H1 (cell line): ENCODE results near the gene MICALL2. TPM values are rescaled to one million over a fixed set of nuclear protein-coding genes. Genes with fewer than 3 reads are reported as not detected.

ENCODE experiments used
- CTCF ChIA-PET: fragments of 300-600 bp; sonication (Branson Sonifier 250); formaldehyde crosslinking; loops from one replicate; lab custom pipeline; 2021; ENCODE audit not compliant: partially characterized antibody; lab: Charles Lee
- POLR2A ChIA-PET: fragments of 300-600 bp; sonication (Branson Sonifier 250); formaldehyde crosslinking; loops from one replicate; lab custom pipeline; 2021; ENCODE audit warnings: inconsistent platforms; ENCODE audit not compliant: partially characterized antibody; lab: Charles Lee
- DNase-seq, 2 experiments: peaks; one replicate each; pipeline versions ENCODE4 v3.0.0 to v3.0.0-alpha.2; 2010 to 2022; ENCODE audit warnings: low spot score in 2 of 2, low read depth in 1 of 2, mixed read lengths in 1 of 2
- FAIRE-seq: peaks from 2 replicates; lab custom pipeline; 2011; peaks lifted over from hg19 to GRCh38; lab: Jason Lieb, UNC
- H2AFZ ChIP-seq: 2 replicates; pipeline ENCODE4 v1.8.1; 2012; ENCODE audit warnings: low read length, inconsistent platforms
- H2AK5ac ChIP-seq: 2 replicates; pipeline ENCODE4 v1.6.1; 2013; ENCODE audit warnings: low read depth, low read length
- H2BK120ac ChIP-seq: replicated peaks from 2 replicates; pipeline ENCODE3; 2013; ENCODE audit warnings: low read depth, low read length, inconsistent platforms
- H2BK12ac ChIP-seq: 2 replicates; pipeline ENCODE4 v1.6.1; 2013; ENCODE audit warnings: low read depth, low read length
- H2BK15ac ChIP-seq: 2 replicates; pipeline ENCODE4 v1.6.1; 2013; ENCODE audit warnings: low read length
- H2BK20ac ChIP-seq: 2 replicates; pipeline ENCODE4 v1.6.1; 2013; ENCODE audit warnings: low read length
- H2BK5ac ChIP-seq: 2 replicates; pipeline ENCODE4 v1.6.1; 2013; ENCODE audit warnings: low read depth, low read length
- H3K14ac ChIP-seq: 2 replicates; pipeline ENCODE4 v1.6.1; 2013; ENCODE audit warnings: inconsistent platforms; ENCODE audit not compliant: insufficient read length
- H3K18ac ChIP-seq: 2 replicates; pipeline ENCODE4 v1.6.1; 2013; ENCODE audit warnings: low read length; ENCODE audit errors: extremely low read depth
- H3K23ac ChIP-seq: 2 replicates; pipeline ENCODE4 v1.6.1; 2013; ENCODE audit warnings: inconsistent platforms; ENCODE audit not compliant: insufficient read length
- H3K23me2 ChIP-seq: 2 replicates; pipeline ENCODE4 v1.6.1; 2013; ENCODE audit warnings: low read depth, low read length
- H3K27ac ChIP-seq: 2 replicates; pipeline ENCODE4 v1.6.1; 2011; ENCODE audit warnings: low read depth, low read length, inconsistent platforms
- H3K27me3 ChIP-seq, 4 experiments: replicated peaks in 1 of 4; 1 replicate in 1 of 4; 2 replicates in 3 of 4; pipeline versions ENCODE4 v1.6.1 to v1.8.1; 2011 to 2013; ENCODE audit warnings: low read length in 3 of 4, mild to moderate bottlenecking in 3 of 4, inconsistent platforms in 2 of 4, mixed read lengths in 2 of 4, moderate library complexity in 1 of 4; ENCODE audit not compliant: control insufficient read depth in 3 of 4, insufficient read depth in 3 of 4; ENCODE audit errors: extremely low read depth in 1 of 4
- H3K36me3 ChIP-seq, 4 experiments: 2 replicates each; pipeline versions ENCODE4 v1.6.1 to v1.8.1; 2011 to 2013; ENCODE audit warnings: mild to moderate bottlenecking in 4 of 4, low read length in 3 of 4, moderate library complexity in 2 of 4, control low read depth in 1 of 4, inconsistent platforms in 1 of 4; ENCODE audit not compliant: insufficient read depth in 4 of 4, control insufficient read depth in 2 of 4
- H3K4ac ChIP-seq: replicated peaks from 2 replicates; pipeline ENCODE3; 2013; ENCODE audit warnings: low read length, low read depth, mixed read lengths, inconsistent platforms; ENCODE audit not compliant: insufficient read length
- H3K4me1 ChIP-seq, 4 experiments: replicated peaks in 1 of 4; 1 replicate in 1 of 4; 2 replicates in 3 of 4; pipeline versions ENCODE4 v1.6.1 to v1.8.1; 2011 to 2013; ENCODE audit warnings: low read length in 3 of 4, inconsistent platforms in 2 of 4, mixed read lengths in 1 of 4; ENCODE audit not compliant: insufficient read depth in 4 of 4, control insufficient read depth in 3 of 4
- H3K4me2 ChIP-seq, 2 experiments: 2 replicates each; pipeline versions ENCODE4 v1.6.1 to v1.8.1; 2011 to 2013; ENCODE audit warnings: low read depth in 2 of 2, low read length in 2 of 2, control low read depth in 1 of 2, inconsistent platforms in 1 of 2, mild to moderate bottlenecking in 1 of 2; ENCODE audit not compliant: insufficient read depth in 1 of 2
- H3K4me3 ChIP-seq, 4 experiments: fragments of 200-600, 300-600 bp in 1 of 4; sonication (generic), shearing (Covaris generic), sonication (Bioruptor Twin) in 1 of 4; 2 replicates each; pipeline versions ENCODE4 v1.5.1 to v1.8.1; 2011 to 2016; ENCODE audit warnings: low read length in 4 of 4, low read depth in 3 of 4, control low read depth in 2 of 4, inconsistent platforms in 2 of 4, mild to moderate bottlenecking in 2 of 4, mixed read lengths in 1 of 4, moderate library complexity in 1 of 4; ENCODE audit not compliant: insufficient read depth in 2 of 4; ENCODE audit errors: extremely low read depth in 1 of 4
- H3K56ac ChIP-seq: replicated peaks from 2 replicates; pipeline ENCODE3; 2013; ENCODE audit warnings: low read depth, mild to moderate bottlenecking, mixed read lengths, low read length, inconsistent platforms; ENCODE audit not compliant: insufficient read length
- H3K79me1 ChIP-seq: 2 replicates; pipeline ENCODE4 v1.6.1; 2013; ENCODE audit warnings: low read depth, low read length, control low read depth
- H3K79me2 ChIP-seq, 2 experiments: 2 replicates each; pipeline versions ENCODE4 v1.6.1 to v1.8.1; 2012 to 2013; ENCODE audit warnings: low read length in 2 of 2, mild to moderate bottlenecking in 2 of 2, inconsistent platforms in 1 of 2; ENCODE audit not compliant: insufficient read depth in 2 of 2, control insufficient read depth in 1 of 2
- H3K9ac ChIP-seq, 4 experiments: replicated peaks in 1 of 4; 1 replicate in 1 of 4; 2 replicates in 3 of 4; pipeline versions ENCODE4 v1.6.1 to v1.8.1; 2011 to 2013; ENCODE audit warnings: low read depth in 3 of 4, low read length in 3 of 4, control low read depth in 2 of 4, mild to moderate bottlenecking in 2 of 4, moderate library complexity in 2 of 4, inconsistent platforms in 1 of 4; ENCODE audit errors: extremely low read depth in 1 of 4
- H3K9me3 ChIP-seq, 2 experiments: 2 replicates each; pipeline versions ENCODE4 v1.6.1 to v1.8.1; 2012 to 2013; ENCODE audit warnings: mild to moderate bottlenecking in 2 of 2, moderate library complexity in 2 of 2, control low read depth in 1 of 2, inconsistent platforms in 1 of 2, low read depth in 1 of 2, low read length in 1 of 2, mixed read lengths in 1 of 2; ENCODE audit not compliant: insufficient read depth in 2 of 2
- H4K20me1 ChIP-seq, 2 experiments: replicated peaks in 1 of 2; 2 replicates each; pipeline versions ENCODE3 to v1.8.1; 2011 to 2013; ENCODE audit warnings: inconsistent platforms in 2 of 2, low read length in 2 of 2, mild to moderate bottlenecking in 1 of 2; ENCODE audit not compliant: insufficient read depth in 2 of 2, control insufficient read depth in 1 of 2
- H4K5ac ChIP-seq: 2 replicates; pipeline ENCODE4 v1.6.1; 2013; ENCODE audit warnings: low read length, low read depth, mixed read lengths, inconsistent platforms; ENCODE audit not compliant: insufficient read length
- H4K8ac ChIP-seq: 2 replicates; pipeline ENCODE4 v1.8.0; 2013; ENCODE audit warnings: mild to moderate bottlenecking, moderate library complexity, low read length, inconsistent platforms; ENCODE audit not compliant: insufficient read depth; ENCODE audit errors: extremely low read depth
- H4K91ac ChIP-seq: replicated peaks from 2 replicates; pipeline ENCODE3; 2013; ENCODE audit warnings: low read length, mixed read lengths, inconsistent platforms; ENCODE audit not compliant: insufficient read length
- ASH2L ChIP-seq: fragments of 200-600, 300-600 bp; sonication (generic); IDR thresholded peaks from one replicate; pipeline ENCODE4 v1.7.1; 2017; ENCODE audit warnings: low read length
- BRCA1 ChIP-seq: IDR thresholded peaks from 2 replicates; pipeline ENCODE4 v1.6.1; 2012; ENCODE audit warnings: low read depth, low read length, improper control_type of control experiment
- CBX8 ChIP-seq: fragments of 300-800, 300-1000 bp; sonication (generic); IDR thresholded peaks from 2 replicates; pipeline ENCODE4 v1.7.1; 2016; ENCODE audit warnings: low read depth, low read length, borderline replicate concordance
- EZH2 ChIP-seq: fragments of 200-600 bp; sonication (generic); IDR thresholded peaks from 2 replicates; pipeline ENCODE4 v1.7.1; 2012; ENCODE audit warnings: low read depth, mild to moderate bottlenecking, moderate library complexity, low read length, inconsistent platforms; ENCODE audit not compliant: severe bottlenecking
- HDAC2 ChIP-seq, 2 experiments: fragments of 300-600 bp in 1 of 2; sonication (generic) in 1 of 2; IDR thresholded peaks; 2 replicates each; pipeline ENCODE4 v1.6.1; 2011 to 2012; ENCODE audit warnings: low read depth in 2 of 2, low read length in 2 of 2, mild to moderate bottlenecking in 2 of 2, moderate library complexity in 2 of 2, borderline replicate concordance in 1 of 2, inconsistent platforms in 1 of 2
- MAFK ChIP-seq: IDR thresholded peaks from 2 replicates; pipeline ENCODE4 v1.6.1; 2012; ENCODE audit warnings: low read depth, mild to moderate bottlenecking, improper control_type of control experiment, low read length
- PHF8 ChIP-seq: fragments of 200-600 bp; sonication (generic); conservative IDR thresholded peaks from 2 replicates; pipeline ENCODE4 v1.7.1; 2012; ENCODE audit warnings: low read depth, mild to moderate bottlenecking, inconsistent platforms, low read length, moderate library complexity
- SP1 ChIP-seq: IDR thresholded peaks from 2 replicates; pipeline ENCODE4 v1.6.1; 2011; ENCODE audit warnings: low read depth, low read length
- SP2 ChIP-seq: IDR thresholded peaks from 2 replicates; pipeline ENCODE4 v1.6.1; 2012; ENCODE audit warnings: mild to moderate bottlenecking, low read length, inconsistent platforms
- SP4 ChIP-seq: IDR thresholded peaks from 2 replicates; pipeline ENCODE4 v1.6.1; 2012; ENCODE audit warnings: low read length, inconsistent platforms
- SRF ChIP-seq: IDR thresholded peaks from 2 replicates; pipeline ENCODE4 v1.6.1; 2011; ENCODE audit warnings: mild to moderate bottlenecking, low read depth, low read length, moderate library complexity
- SUZ12 ChIP-seq: fragments of 200-600 bp; sonication (generic); IDR thresholded peaks from 2 replicates; pipeline ENCODE4 v1.6.1; 2012; ENCODE audit warnings: mild to moderate bottlenecking, inconsistent platforms, low read length, moderate library complexity, mixed read lengths
- TCF12 ChIP-seq: IDR thresholded peaks from 2 replicates; pipeline ENCODE4 v1.6.1; 2011; ENCODE audit warnings: low read depth, mild to moderate bottlenecking, low read length
- WGBS, 2 experiments: shearing (Covaris generic) in 1 of 2; methylation state at CpG; one replicate each; pipeline versions ENCODE4 v1.1.6 to v1.1.7; 2013 to 2015; ENCODE audit warnings: low lambda C conversion rate in 2 of 2, mixed read lengths in 2 of 2, inconsistent platforms in 1 of 2, low coverage in 1 of 2, missing lambda C conversion rate in 1 of 2; ENCODE audit not compliant: insufficient replicate concordance in 2 of 2, insufficient coverage in 1 of 2, insufficient read length in 1 of 2; ENCODE audit errors: extremely low coverage in 1 of 2, missing lambda C conversion rate in 1 of 2; 5-methylcytosine and 5-hydroxymethylcytosine counted together
- polyA plus RNA-seq, 7 experiments: library from polyadenylated mRNA; depleted of rRNA in 3 of 7; stranded (reverse) in 5 of 7; unstranded in 2 of 7; fragments of >200 nt in 5 of 7; fragments of 200-250 nt in 2 of 7; gene quantifications; 1 replicate in 5 of 7; 2 replicates in 1 of 7; 4 replicates in 1 of 7; pipeline versions ENCODE4 v1.2.1 to v1.2.3, GENCODE V29; 2011 to 2013; ENCODE audit warnings: missing spikeins in 2 of 7, mixed read lengths in 2 of 7
- total RNA-seq: library from RNA; stranded (reverse); fragmentation: NEBNext Ultra II Directional; extraction: Animal tissue kit (Norgen Biotek cat#: 25700); gene quantifications from 2 replicates; pipeline ENCODE4 v1.2.1, GENCODE V29; 2021
- TF ChIP-seq, protein P1 (sequence below): IDR thresholded peaks from 2 replicates; pipeline ENCODE4 v1.6.1; 2011; ENCODE audit warnings: low read depth, mild to moderate bottlenecking, low read length; ENCODE audit not compliant: insufficient read depth

MICALL2 gene
- total and polyA plus RNA-seq, 2 of the 8 experiments (the other 6 are each of a cell fraction or from before 2014, with no cell fraction given) = 5.3 to 8.5 TPM

GRCh38 chr7:1459512-1459892 is 232 bp upstream of the MICALL2 start:
- no peak overlapping the region for H3K23ac ChIP-seq
- no peaks in the 10 kb centered on the region for H3K27me3 ChIP-seq
- no peak overlapping the region for H4K5ac ChIP-seq
- H3K9ac ChIP-seq = 0 out of 7 replicates have a peak overlapping the region, but pooled peaks of 1 of the 4 experiments have one; percentile 23
- no peak overlapping the region for H2AFZ ChIP-seq
- H3K18ac ChIP-seq = no peak overlapping the region
- peak overlapping the region in 2 of 4 experiments; percentile 72 to 77; a peak in 5 of 8 replicates for H3K4me3 ChIP-seq
- no peak overlapping the region for H2BK5ac ChIP-seq
- H3K36me3 ChIP-seq = no peaks in the 10 kb centered on the region
- peaks cover 0 to 24% (median 14%) of the 10 kb centered on the region in 4 experiments; a peak in 6 of 7 replicates for H3K4me1 ChIP-seq
- H4K91ac ChIP-seq = no peak overlapping the region
- no peak overlapping the region for H2BK20ac ChIP-seq
- H2BK12ac ChIP-seq = no peak overlapping the region
- DNase-seq (peak; percentile 94 to 99), FAIRE-seq (no peak)
- no peak overlapping the region for H2BK120ac ChIP-seq
- no peak overlapping the region for H3K4ac ChIP-seq
- H3K23me2 ChIP-seq = peaks cover 10% of the 10 kb centered on the region; the same call in 1 of the 2 replicates
- CTCF ChIA-PET = no interaction called here
- WGBS, 2 experiments = no CpG with 5 or more reads among the region's 35 CpGs
- H3K56ac ChIP-seq = no peak overlapping the region
- H2BK15ac ChIP-seq = no peak overlapping the region
- peak overlapping the region in 1 of 2 experiments; percentile 85; a peak in 1 of 4 replicates for H3K4me2 ChIP-seq
- peaks cover 0 to 2% of the 10 kb centered on the region in 2 experiments for H4K20me1 ChIP-seq
- H3K14ac ChIP-seq = no peak overlapping the region
- H3K79me2 ChIP-seq = no peaks in the 10 kb centered on the region
- H4K8ac ChIP-seq = no peak overlapping the region
- POLR2A ChIA-PET = no interaction called here
- H2AK5ac ChIP-seq = no peak overlapping the region
- H3K79me1 ChIP-seq = no peaks in the 10 kb centered on the region
- H3K9me3 ChIP-seq = no peaks in the 10 kb centered on the region
- no peak overlapping the region for H3K27ac ChIP-seq
- TF ChIP-seq BRCA1 = no peak
- TF ChIP-seq, protein P1, sequence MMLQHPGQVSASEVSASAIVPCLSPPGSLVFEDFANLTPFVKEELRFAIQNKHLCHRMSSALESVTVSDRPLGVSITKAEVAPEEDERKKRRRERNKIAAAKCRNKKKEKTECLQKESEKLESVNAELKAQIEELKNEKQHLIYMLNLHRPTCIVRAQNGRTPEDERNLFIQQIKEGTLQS = no peak
- TF ChIP-seq ASH2L = no peak
- no peak for TF ChIP-seq PHF8
- no peak for TF ChIP-seq HDAC2 (IDR thresholded peaks at IDR 0.05; ENCODE audit: borderline replicate concordance in 1 of 2, low read depth in 2 of 2, low read length in 2 of 2)
- TF ChIP-seq EZH2 = no peak
- TF ChIP-seq SP1 = peak; percentile 91
- TF ChIP-seq SRF = no peak
- no peak for TF ChIP-seq CBX8
- no peak for TF ChIP-seq SUZ12
- peak; percentile 88 for TF ChIP-seq SP4
- no peak for TF ChIP-seq MAFK
- TF ChIP-seq TCF12 = no peak
- TF ChIP-seq SP2 = no peak
